Ishikawa (cell line): ENCODE results near the gene GNG2.

Source experiments
- CEBPB ChIP-seq: IDR thresholded peaks from 2 replicates; pipeline ENCODE4 v1.6.1; 2012
- EP300 ChIP-seq: IDR thresholded peaks from 2 replicates; pipeline ENCODE4 v1.6.1; 2012; ENCODE audit warnings: borderline replicate concordance
- FOXM1 ChIP-seq: IDR thresholded peaks from 2 replicates; pipeline ENCODE4 v1.6.1; 2012; ENCODE audit warnings: low read depth, borderline replicate concordance
- RAD21 ChIP-seq: IDR thresholded peaks from 2 replicates; pipeline ENCODE4 v1.6.1; 2012; ENCODE audit warnings: low read depth
- TCF12 ChIP-seq: IDR thresholded peaks from 2 replicates; pipeline ENCODE4 v1.6.1; 2012; ENCODE audit warnings: low read depth
- YY1 ChIP-seq: IDR thresholded peaks from 2 replicates; pipeline ENCODE4 v1.6.1; 2012; ENCODE audit warnings: low read depth
- TF ChIP-seq, protein P1 (sequence below): IDR thresholded peaks from 2 replicates; pipeline ENCODE4 v1.6.1; 2012
- TF ChIP-seq, protein P2 (sequence below): IDR thresholded peaks from 2 replicates; pipeline ENCODE4 v1.6.1; 2012

DNA sequence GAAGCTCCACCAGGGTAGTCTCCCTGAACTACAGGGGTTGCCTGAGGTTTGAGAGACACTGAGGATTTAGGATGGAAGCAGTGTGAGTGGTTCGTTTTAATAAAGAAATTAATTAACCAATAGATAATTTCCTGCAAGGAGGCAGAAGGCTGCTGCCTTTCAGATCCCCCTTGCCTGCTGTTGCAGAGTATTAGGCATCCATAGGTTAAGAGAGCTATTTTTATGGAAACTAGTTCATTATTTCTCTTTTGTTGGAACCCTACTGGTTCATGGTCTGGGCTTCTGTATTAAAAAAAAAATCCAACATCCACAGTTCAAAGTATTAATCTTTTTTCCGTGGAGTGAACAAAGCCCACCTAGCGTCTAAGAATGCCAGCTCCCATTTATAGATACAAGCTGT is 78.4 kb downstream of the GNG2 start:
- TF ChIP-seq CEBPB (no peak), TCF12 (no peak), EP300 (no peak), YY1 (no peak), RAD21 (no peak), FOXM1 (no peak)
- TF ChIP-seq, protein P1, sequence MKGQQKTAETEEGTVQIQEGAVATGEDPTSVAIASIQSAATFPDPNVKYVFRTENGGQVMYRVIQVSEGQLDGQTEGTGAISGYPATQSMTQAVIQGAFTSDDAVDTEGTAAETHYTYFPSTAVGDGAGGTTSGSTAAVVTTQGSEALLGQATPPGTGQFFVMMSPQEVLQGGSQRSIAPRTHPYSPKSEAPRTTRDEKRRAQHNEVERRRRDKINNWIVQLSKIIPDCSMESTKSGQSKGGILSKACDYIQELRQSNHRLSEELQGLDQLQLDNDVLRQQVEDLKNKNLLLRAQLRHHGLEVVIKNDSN: no peak
- TF ChIP-seq, protein P2, sequence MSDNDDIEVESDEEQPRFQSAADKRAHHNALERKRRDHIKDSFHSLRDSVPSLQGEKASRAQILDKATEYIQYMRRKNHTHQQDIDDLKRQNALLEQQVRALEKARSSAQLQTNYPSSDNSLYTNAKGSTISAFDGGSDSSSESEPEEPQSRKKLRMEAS: no peak
